Bronchial epithelial cell (primary cell): Measurements from ENCODE around the gene RNU6-1. TPM values are rescaled to one million over a fixed set of nuclear protein-coding genes. Genes with fewer than 3 reads are reported as not detected.
A peak's percentile ranks its signal among the peaks of the same experiment; 100 is the strongest.

Experiments used
- DNase-seq: peaks from one replicate; pipeline ENCODE4 v3.0.0-alpha.2; 2010; ENCODE audit warnings: low read depth
- FAIRE-seq: peaks from 2 replicates; lab custom pipeline; 2011; peaks lifted over from hg19 to GRCh38; lab: Jason Lieb, UNC
- H3K27me3 ChIP-seq: 2 replicates; pipeline ENCODE4 v1.5.1; 2011; ENCODE audit warnings: low read length; ENCODE audit not compliant: control insufficient read depth, insufficient read depth
- H3K36me3 ChIP-seq: 2 replicates; pipeline ENCODE4 v1.5.1; 2011; ENCODE audit warnings: low read length; ENCODE audit not compliant: control insufficient read depth, insufficient read depth
- H3K4me3 ChIP-seq: 2 replicates; pipeline ENCODE4 v1.5.1; 2011; ENCODE audit warnings: mild to moderate bottlenecking, low read depth, low read length, control low read depth
- CTCF ChIP-seq: IDR thresholded peaks from 2 replicates; pipeline ENCODE4 v1.5.1; 2011; ENCODE audit warnings: mild to moderate bottlenecking, moderate library complexity, low read length, control low read depth, inconsistent platforms; ENCODE audit not compliant: insufficient read depth, severe bottlenecking
- total RNA-seq: library from RNA; depleted of rRNA; stranded (reverse); fragments of >200 nt; gene quantifications from 2 replicates; pipeline ENCODE4 v1.2.1, GENCODE V29; 2014

The RNU6-1 gene
- total RNA-seq, 1 donor from 2014 or later, result not detected

GRCh38 chr15:67840749-67841512, 1.1 kb upstream of the RNU6-1 start:
- Histone ChIP-seq H3K36me3 (no peaks in the 10 kb centered on the region), H3K4me3 (peak overlapping the region; percentile 93), H3K27me3 (peaks cover 3% of the 10 kb centered on the region)
- TF ChIP-seq CTCF, result no peak
- FAIRE-seq, result no peak
- DNase-seq, result peak; percentile 19

GRCh38 chr15:67839499-67839928, 331 bp downstream of the RNU6-1 start:
- no peak for TF ChIP-seq CTCF
- Histone ChIP-seq H3K27me3 (peaks cover 15% of the 10 kb centered on the region), H3K36me3 (no peaks in the 10 kb centered on the region), H3K4me3 (peak overlapping the region; percentile 93)
- DNase-seq (peak; percentile 49), FAIRE-seq (no peak)

GRCh38 chr15:67838789-67839332, 984 bp downstream of the RNU6-1 start:
- H3K36me3 ChIP-seq, result no peaks in the 10 kb centered on the region
- FAIRE-seq (no peak), DNase-seq (peak; percentile 30)
- TF ChIP-seq CTCF, result no peak
- H3K4me3 ChIP-seq, result peak overlapping the region; percentile 11
- H3K27me3 ChIP-seq, result peaks cover 20% of the 10 kb centered on the region

- H3K27me3 ChIP-seq, result peaks cover 35% of the 10 kb centered on the region
- no peak for DNase-seq
- no peak overlapping the region for H3K4me3 ChIP-seq
- no peak for FAIRE-seq
- no peaks in the 10 kb centered on the region for H3K36me3 ChIP-seq
- TF ChIP-seq CTCF, result no peak
Observed at GRCh38 chr15:67836955-67837354, 2.9 kb downstream of the RNU6-1 start.

- FAIRE-seq (no peak), DNase-seq (peak; percentile 38)
Observed at GRCh38 chr15:67836477-67836876, 3.4 kb downstream of the RNU6-1 start.

More at GRCh38 chr15:67836477-67836876, 3.4 kb downstream of the RNU6-1 start:
- Histone ChIP-seq H3K27me3 (peaks cover 37% of the 10 kb centered on the region), H3K4me3 (no peak overlapping the region), H3K36me3 (no peaks in the 10 kb centered on the region)
- TF ChIP-seq CTCF, result peak; percentile 48
